G401 (cell line): ENCODE measurements around the gene POLE4. TPM values are rescaled to one million over a fixed set of nuclear protein-coding genes. Genes with fewer than 3 reads are reported as not detected.

Experiments
- DNase-seq: peaks from one replicate; pipeline ENCODE4 v3.0.0-alpha.2; 2015; ENCODE audit warnings: low spot score
- in situ Hi-C: cut with HindIII; loops from 2 replicates; pipeline ENCODE4 v1.10.0; 2016; ENCODE audit warnings: low sequenced_read_pairs, mixed read lengths
- total RNA-seq: library from RNA; depleted of rRNA; stranded (reverse); fragments of >200 nt; shearing (Covaris generic); gene quantifications from 2 replicates; pipeline ENCODE4 v1.2.3, GENCODE V29; 2014

Gene POLE4
- total RNA-seq, 1 experiment from 2014 or later = 52.2 TPM

DNA sequence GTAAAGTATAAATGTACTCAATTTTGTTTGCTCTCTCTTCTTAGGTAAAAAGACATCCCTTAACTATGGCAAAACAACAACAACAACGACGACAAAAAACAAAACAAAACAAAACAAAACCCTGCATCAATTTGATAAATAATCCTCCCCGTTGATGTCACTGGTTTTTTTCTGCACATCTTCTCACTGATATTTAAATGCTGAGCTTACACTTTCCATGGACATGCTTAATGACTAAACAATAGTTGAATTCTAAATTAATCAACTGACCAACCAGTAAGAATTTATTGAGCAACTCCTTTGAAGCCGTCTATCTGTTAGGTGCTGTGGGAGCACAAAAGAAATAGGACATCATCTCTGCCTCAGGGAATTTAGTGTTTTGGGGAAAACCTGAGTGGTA lies 20.2 kb upstream of the POLE4 start:
- in situ Hi-C loops = no loop called here

GRCh38 chr2:74939919-74940812 lies 18.3 kb upstream of the POLE4 start:
- no peak for DNase-seq
- in situ Hi-C loops = no loop called here

More for the DNA sequence above, 20.2 kb upstream of the POLE4 start:
- DNase-seq = no peak

GRCh38 chr2:74941284-74941683 lies 17.2 kb upstream of the POLE4 start:
- DNase-seq = no peak
- in situ Hi-C loops = no loop called here

GRCh38 chr2:74942263-74942662 lies 16.2 kb upstream of the POLE4 start:
- in situ Hi-C loops = no loop called here
- DNase-seq = no peak

- DNase-seq = no peak
- in situ Hi-C loops = no loop called here
Measured at GRCh38 chr2:74944987-74945787, 13.3 kb upstream of the POLE4 start.

- no peak for DNase-seq
- in situ Hi-C loops = no loop called here
Measured at GRCh38 chr2:74945788-74946331, 12.6 kb upstream of the POLE4 start.

DNA sequence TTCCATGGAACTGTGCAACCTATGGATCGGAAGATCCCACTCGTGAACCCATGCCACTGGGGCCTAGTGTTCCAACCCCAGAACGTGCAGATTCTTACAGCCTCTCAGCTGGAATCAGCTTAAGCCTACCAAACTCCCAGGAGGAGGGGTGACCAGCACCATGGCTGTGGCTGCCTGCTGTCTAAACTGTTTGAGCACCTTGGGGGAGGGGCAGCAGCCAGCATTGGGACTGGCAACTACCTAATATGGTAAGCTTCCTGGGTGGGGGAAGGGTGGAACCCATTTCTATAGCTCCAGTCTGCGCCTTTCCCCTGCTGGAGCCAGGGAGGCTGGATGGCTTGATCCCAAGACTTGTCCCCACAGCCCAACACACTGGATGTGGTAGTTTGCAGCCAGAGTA lies 10.7 kb upstream of the POLE4 start:
- no peak for DNase-seq
- in situ Hi-C loops = no loop called here

DNA sequence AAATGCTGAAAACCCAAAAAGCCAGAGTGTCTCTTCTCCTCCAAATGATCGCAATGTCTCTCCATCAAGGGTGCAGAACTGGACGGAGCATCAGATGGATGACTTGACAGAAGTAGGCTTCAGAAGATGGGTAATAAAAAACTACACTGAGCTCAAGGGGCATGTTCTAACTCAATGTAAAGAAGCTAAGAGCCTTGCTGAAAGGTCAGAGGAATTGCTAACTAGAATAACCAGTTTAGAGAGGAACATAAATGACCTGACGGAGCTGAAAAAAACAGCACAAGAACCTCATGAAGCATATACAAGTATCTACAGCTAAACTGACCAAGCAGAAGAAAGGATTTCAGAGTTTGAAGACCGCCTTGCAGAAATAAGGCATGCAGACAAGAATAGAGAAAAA lies 9.7 kb upstream of the POLE4 start:
- in situ Hi-C loops = no loop called here
- DNase-seq = no peak

GRCh38 chr2:74951211-74951754 lies 7.2 kb upstream of the POLE4 start:
- DNase-seq = no peak
- in situ Hi-C loops = no loop called here

- in situ Hi-C loops = no loop called here
- DNase-seq = no peak
Measured at GRCh38 chr2:74952575-74952974, 5.9 kb upstream of the POLE4 start.

DNA sequence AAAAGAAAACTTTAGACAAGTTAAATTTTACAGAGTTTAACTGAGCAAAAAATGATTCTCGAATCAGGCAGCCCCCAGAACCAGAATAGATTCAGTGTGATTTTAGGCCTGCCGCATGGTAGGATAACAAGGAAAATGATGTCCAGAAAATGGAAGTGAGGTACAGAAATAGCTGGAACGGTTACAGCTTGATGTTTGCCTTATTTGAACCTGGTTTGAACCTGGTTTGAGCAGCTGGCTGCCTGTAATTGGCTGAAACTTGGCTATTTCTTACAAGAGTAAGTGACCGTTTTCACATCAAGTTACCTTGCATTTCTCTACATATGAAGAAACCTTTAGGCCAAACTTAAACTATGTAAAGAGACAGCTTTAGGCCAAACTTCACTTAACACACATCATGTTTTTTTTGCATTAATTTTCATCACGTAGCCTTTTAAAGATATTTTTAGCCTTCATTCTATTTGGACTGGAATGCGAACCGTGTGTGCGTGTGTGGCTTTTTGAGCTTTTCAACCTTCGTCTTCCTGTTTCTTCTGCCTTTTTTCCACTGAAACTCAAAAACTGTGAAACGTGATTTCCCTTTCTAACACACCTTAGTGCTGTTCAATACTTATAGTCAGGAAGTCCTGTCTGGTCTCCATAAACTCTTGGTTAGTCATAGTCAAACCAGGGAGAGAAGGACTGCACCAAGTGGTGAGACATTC lies 4.5 kb upstream of the POLE4 start:
- in situ Hi-C loops = no loop called here

DNA sequence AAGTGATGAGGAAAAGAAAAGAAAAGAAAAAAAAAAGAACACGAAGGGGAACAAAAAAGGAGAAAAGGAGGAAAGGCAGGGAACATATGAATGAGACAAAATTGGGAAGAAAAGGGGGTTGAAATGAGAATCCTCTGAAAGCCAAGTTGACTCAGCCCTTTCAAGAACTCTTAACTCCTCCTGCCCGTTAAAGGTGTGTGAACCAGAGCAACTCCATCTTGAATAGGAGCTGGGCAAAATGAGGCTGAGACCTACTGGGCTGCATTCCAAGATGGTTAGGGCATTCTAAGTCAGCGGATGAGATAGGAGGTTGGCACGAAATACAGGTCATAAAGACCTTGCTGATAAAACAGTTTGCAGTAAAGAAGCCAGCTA lies 4.0 kb upstream of the POLE4 start:
- in situ Hi-C loops = no loop called here
- no peak for DNase-seq

More for the DNA sequence above, 4.5 kb upstream of the POLE4 start:
- DNase-seq = no peak

- DNase-seq = no peak
- in situ Hi-C loops = no loop called here
Measured at GRCh38 chr2:74957886-74958273, 563 bp upstream of the POLE4 start.

DNA sequence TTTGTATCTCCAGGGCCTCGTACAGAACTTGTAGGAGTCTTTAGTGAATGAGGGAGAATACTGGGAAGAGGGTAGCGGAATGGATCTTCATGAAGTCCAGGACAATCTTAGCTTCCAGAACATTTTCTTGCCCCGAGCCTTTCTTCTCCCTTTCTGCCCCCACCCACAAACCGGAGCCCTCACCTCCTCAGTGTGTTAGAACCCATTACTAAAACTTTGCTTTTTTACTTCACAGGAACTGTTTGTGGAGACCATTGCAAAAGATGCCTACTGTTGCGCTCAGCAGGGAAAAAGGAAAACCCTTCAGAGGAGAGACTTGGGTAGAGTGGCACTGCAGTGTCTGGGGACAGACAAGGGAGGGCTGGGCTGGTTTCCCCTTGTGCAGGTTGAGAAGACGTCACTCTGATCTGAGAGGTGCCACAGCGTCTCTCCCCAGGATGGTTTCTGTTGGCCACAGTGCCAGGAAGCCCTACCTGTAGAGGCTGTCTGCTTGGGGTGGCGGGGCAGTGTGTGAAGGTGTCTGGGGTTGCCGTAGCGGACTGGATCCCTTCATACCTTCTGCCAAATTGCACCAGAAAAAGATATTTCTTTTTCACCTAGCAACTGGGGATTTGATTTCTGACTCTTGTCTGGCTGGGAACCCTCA lies 786 bp downstream of the POLE4 start:
- in situ Hi-C loops = no loop called here
- peak; percentile 2 for DNase-seq

GRCh38 chr2:74966887-74967286 lies 8.4 kb downstream of the POLE4 start:
- DNase-seq = no peak
- in situ Hi-C loops = no loop called here

GRCh38 chr2:74975016-74975415 lies 16.6 kb downstream of the POLE4 start:
- no peak for DNase-seq
- in situ Hi-C loops = no loop called here

DNA sequence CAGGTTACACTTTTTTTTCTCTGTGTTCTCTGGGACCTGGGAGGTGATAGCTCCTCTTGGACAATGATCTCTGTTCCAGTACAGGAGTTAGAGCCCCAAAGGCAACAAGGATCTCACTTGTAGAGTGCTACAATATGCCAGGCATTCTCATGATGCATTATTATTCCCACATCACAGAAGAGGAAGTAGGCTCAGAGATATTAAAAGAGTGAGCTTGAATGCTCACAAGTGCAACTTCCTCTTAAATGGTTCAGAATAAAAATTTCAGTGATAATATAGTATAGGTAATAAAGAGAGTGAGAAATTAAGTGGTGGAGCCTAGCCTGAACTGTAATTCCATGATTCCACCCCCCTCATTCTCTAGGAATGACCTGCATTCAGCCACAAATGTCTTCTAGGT lies 21.4 kb downstream of the POLE4 start:
- DNase-seq = no peak
- in situ Hi-C loops = no loop called here

- in situ Hi-C loops = no loop called here
- peak; percentile 13 for DNase-seq
Measured at GRCh38 chr2:74982577-74982976, 24.1 kb downstream of the POLE4 start.
